Endometrial microvascular endothelial cells (primary cell): Measurements from ENCODE around the gene SFTPB. TPM values are rescaled to one million over a fixed set of nuclear protein-coding genes. Genes with fewer than 3 reads are reported as not detected.

Experiments
- in situ Hi-C: cut with HindIII; loops from 2 replicates; pipeline ENCODE4 v1.10.0; 2017; ENCODE audit warnings: low sequenced_read_pairs, low pct_unique_long_range_greater_than_20kb; ENCODE audit errors: inconsistent ontology term
- total RNA-seq: library from RNA; depleted of rRNA; stranded (reverse); fragments of >200 nt; gene quantifications from one replicate; pipeline ENCODE4 v1.2.3, GENCODE V29; 2015; ENCODE audit errors: inconsistent ontology term

Gene SFTPB
- not detected for total RNA-seq

DNA sequence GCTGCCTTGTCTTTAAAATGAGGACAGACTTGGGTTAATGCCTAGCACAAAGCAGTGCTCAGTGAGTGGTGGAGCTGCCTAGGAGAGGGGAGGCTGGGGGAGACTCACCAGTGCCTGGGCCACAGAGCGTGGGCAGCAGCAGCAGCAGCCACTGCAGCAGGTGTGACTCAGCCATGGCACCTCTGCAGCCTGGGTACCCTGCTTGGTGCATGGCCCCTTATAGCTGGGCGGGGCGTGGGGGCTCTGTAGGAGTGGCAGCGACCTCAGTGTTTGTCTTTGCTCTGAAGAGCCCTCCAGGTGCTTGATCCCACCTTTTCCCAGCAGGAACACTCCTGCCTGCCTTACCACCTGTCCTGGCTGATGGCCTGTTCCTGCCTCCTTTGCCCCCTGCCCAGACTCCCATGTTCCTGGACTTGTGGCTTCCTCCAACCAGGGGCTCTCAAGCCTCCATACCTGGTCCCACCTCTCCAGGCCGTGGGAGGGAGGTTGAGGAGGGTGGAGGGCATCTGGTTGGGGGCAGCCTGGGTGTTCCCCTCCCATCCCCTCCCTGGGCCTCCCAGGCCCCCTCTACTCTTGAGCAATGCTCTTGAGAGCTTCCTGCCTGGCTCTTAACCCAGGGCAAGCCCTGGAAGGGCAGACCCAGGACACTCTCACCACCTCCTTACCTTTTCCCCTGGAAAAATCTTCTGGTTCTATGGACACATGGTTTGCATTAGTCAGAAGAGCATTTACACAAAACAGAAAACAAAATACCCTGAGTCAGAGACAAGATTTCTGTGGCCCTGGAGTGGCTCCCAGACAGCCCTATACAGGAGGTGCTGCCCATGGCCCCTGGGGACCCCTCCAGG lies at the start of gene SFTPB:
Gene SFTPB, minus strand, starts transcription at position 191 of the 848 bp plus-strand sequence. Its CDS starts 16 bp downstream, at position 175.
- in situ Hi-C loops = no loop called here

DNA sequence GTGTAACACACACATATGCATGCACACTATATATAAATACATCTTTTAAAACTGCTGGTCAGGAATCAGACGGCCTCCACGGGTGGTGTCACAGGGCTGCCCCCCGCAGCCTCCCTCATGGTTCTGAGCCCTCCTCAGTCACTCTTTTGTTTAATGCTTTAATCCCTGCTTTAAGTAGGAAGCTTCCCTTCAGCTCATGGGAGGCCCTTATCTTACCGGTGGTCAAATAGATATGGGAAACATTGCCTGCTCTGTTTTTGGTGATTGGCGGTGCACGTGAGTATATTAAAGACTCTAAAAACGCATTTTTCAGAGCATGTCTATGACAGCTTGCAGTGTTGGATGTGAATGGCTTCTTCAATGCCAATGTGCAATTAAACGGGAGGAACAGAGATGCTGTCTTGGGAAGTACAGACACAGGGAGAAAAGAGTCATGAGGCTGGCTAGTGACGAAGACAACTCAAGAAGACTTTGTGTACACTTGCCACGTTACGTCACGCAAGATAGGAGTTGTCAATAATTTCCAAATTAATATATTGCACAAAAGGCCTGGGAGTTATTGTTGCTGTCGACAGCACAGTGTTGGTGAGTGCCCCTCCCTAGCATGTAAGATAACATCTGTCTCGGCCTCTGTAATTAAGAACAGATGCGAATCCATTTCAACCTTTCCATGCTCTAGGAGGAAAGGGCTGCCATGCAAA lies 49.5 kb upstream of the SFTPB start:
- in situ Hi-C loops = loop anchor here (5.0 to 25.0 kb wide), 2 partner anchors 60 to 95 kb away; no protein-coding TSS in a partner anchor

DNA sequence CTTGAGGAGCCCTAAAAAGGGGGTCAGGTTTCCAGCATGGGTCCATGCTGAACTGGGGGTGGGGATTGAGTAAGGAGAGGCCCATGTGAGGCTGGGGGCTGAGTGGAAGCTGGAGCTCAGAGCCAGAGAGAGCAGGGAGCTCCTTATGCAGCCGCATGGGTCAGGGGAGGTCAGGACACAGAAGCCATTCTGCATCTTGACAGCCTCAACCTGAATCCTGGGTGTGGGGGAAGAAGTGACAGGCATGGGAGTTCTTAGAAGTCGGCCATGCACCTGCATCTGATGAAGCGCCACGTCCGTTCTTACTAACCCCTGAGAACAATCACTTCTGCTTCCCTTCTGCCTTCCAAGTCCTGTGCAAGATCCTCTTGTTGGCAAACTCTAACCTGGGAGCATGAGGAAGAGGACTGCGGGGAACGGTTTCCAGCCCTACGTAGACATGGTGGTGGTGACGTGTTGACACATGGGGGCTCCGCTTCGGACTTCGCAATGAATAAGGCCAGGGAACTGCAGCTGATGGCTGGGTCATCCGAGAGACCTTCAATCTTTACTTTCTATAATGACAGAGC lies 48.4 kb upstream of the SFTPB start:
- in situ Hi-C loops = loop anchor here (5.0 to 25.0 kb wide), 2 partner anchors 59 to 96 kb away; no protein-coding TSS in a partner anchor

DNA sequence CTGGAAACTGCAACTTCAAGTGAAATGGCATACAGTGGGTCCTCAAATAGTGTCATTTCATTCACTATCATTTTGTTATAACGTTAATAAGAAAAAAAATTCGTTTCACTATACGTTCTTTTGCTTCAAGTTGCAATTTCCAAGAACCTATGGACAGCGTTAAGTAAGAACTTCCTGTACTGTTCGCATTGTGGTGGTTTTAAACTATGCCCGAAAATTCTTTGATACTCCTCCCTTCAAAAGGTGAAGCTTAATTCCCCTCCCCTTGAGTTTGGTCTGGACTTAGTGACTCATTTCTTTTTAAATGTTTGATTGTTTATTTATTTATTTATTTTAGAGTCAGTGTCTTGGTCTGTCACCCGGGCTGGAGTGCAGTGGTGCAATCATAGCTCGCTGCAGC lies 46.8 kb upstream of the SFTPB start:
- in situ Hi-C loops = loop anchor here (5.0 to 25.0 kb wide), 2 partner anchors 58 to 97 kb away; no protein-coding TSS in a partner anchor

DNA sequence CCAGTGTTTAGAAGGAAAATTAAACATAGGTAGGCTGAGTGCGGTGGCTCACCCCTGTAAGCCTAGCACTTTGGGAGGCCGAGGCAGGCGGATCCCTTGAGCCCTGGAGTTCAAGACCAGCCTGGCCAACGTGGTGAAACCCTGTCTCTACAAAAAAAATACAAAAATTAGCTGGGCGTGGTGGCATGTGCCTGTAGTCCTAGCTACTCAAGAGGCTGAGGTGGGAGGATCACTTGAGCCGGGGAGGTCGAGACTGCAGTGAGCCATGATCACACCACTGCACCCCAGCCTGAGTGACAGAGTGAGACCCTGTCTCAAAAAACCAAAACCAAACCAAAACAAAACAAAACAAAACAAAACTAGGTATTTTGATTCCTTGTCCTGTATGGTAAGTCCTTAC lies 46.4 kb upstream of the SFTPB start:
- in situ Hi-C loops = loop anchor here (25.0 kb wide), 1 partner anchor 98 kb away; no protein-coding TSS in a partner anchor

DNA sequence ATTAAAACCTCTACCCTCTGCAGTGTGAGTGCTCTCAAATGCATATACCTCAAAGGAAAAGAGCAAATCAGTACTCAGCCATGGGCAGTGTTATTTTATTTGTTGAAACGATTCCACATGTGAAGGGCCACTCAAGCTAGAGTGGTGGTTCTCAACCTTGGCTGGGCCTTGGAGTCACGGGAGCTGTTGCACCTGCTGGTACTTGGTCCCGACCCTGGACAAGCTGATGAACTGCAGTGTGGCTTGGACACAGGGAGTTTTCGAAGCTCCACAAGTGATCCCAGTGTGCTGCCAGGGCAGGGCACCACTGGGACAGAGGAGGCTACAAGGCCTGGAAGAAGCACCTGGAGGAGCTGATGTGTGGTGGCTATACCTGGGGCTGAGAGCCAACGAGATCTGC lies 45.8 kb upstream of the SFTPB start:
- in situ Hi-C loops = loop anchor here (25.0 kb wide), 1 partner anchor 98 kb away; no protein-coding TSS in a partner anchor

DNA sequence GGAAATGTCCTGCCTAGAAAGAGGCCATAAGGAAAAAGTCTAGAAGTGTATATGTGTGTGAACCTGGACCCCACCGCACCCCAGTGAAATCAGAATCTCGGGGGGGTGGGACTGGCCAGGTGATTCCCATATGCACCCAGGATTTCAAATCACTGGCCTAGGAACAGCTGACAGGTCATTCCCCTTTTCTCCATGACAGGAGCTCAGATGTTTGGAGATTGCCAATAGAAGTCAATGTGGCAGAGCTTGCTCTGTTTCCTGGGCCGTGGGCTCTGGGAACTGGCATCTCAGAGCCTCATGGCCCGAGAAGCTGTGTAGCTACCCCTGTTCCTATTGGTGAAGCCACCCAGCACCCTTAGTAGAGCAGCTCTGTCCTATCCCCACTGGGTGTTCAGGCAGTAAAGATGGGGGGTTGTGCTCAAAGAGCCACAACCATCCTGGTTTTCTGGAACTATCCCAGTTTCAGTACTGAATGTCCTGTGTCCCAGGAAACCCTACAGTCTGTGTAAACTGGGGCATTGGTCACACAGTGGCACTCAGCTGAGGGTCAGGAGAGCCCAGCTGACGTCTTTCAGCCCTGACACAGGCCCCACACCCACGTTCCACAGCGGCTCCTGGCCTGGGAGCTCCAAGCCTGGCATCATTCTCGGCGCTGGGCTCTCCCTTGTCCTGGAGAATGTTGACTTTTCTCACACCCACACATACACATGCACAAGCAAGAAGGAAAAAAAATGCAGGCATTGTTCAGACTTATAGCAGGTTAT lies 45.0 kb upstream of the SFTPB start:
- in situ Hi-C loops = loop anchor here (25.0 kb wide), 1 partner anchor 99 kb away; no protein-coding TSS in a partner anchor

DNA sequence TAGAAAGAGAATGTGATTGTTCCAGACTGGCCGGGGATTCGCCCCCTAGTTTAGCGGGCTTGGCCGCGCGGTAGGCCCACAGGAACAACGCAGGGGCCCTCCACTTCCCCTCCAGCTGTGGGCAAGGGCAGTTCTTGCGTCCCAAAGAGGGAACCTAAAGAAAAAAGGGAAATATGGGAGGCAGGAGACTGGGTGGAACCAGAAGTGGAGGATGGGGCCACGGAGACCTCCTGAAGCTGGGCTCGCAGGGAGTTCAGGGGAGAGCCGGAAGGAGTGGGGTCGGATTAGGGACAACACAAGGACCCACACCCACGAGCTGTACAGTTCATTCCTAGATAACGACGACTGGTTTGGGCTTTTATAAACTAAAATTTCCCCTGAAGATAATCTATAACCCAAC lies 44.3 kb upstream of the SFTPB start:
- in situ Hi-C loops = loop anchor here (25.0 kb wide), 1 partner anchor 100 kb away; no protein-coding TSS in a partner anchor

DNA sequence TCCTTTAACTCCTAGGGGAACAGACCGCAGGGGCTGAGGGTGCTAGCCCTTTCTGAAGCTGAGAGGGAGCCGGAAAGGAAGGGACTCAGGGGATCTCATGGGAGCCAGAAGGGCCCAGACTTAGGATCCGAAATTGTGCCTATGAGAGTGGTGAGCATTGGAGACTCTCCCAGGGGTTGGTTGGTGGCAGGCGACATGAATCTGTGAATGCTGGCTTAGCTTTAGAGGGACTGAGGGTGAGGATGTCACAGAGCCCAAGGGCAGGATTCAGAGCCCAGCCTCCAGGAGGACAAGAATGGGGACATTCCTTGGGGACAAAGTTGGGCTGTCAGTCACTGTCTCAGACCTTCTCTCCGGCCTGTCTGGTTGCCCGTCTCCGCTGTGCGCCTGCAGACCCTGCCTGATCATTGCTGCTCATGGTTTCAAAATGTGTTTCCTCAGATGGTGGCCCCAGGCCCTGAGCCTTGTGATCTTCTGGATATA lies 43.6 kb upstream of the SFTPB start:
- in situ Hi-C loops = loop anchor here (25.0 kb wide), 1 partner anchor 101 kb away; no protein-coding TSS in a partner anchor

DNA sequence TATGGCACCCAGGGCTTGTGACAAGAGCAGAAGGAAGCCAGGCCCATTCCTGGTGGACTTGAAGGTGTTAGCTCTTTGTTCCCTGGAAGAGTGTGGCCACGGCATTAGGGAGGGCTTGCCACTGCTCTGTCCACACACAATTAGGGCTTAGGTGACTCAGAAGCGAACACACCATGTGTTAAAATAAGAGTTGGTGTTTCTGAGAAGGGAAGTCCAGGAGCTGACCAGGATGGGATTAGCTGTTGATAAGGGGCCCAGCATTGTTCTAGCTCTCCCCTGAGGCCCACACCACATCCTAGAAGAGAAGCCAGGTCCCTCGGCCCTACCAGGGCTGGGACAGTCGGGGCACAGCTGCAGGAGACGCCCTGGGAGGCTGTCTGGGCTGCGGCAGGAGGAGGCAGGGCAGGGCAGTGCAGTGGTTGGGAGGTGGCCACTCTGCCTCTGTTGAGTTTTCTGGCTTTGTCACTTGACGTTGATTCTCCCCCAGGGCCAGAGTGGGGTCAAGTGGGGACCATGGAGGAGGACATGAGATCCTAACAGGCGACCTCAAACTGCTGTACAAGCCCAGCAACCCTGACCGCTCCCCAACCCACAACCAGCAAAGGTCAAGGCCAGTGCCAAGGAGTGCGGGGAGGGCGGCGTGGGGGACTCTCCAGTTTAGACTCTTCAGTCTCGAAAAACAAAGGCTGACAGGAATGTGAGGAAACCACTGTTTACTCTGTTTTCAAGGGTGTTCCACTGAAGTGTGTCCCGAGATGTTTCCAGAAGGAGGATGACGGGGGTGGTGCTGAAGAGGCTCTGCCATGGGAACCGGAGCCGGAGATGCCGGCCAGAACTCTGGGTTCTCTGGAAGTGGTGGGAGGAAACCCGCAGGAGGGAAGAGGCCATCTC lies 42.9 kb upstream of the SFTPB start:
- in situ Hi-C loops = loop anchor here (25.0 kb wide), 1 partner anchor 101 kb away; no protein-coding TSS in a partner anchor

DNA sequence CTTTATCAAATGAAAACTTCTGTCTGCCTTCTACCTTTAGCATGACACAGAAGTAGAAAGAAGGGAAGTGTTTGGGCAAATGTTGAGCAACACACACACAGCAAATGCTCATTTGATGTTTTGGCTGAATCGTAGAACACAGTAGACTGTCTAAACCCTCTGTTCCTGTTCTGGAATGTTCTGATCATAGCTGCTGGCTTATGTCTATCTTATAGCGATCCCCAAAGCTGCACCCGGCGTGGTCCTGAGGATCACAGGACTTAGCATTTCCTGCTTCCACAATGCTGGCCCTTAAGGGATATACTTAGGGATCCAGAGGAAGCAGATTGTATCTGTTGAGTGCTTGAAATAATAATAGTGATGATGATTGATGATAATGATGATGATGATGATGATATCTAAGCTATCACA lies 41.4 kb upstream of the SFTPB start:
- in situ Hi-C loops = loop anchor here (25.0 kb wide), 1 partner anchor 103 kb away; no protein-coding TSS in a partner anchor

DNA sequence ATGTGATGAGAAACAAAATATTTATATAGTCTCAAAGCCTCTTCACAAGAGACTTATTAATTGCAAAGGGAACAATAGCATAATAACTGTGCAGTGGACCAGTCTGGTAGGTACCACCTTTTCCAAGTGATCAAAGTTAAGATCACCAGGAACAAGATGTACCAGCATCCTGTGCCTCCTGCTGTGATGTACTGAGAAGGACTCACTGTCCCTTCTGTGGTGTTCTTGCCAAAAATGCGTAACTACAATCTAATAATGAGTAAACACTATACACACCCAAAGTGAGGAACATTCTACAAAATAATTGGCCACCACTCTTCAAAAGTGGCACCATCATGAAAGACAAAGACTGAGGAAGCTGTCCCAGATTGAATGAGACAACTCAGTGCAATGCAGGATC lies 40.6 kb upstream of the SFTPB start:
- in situ Hi-C loops = loop anchor here (25.0 kb wide), 1 partner anchor 104 kb away; no protein-coding TSS in a partner anchor

DNA sequence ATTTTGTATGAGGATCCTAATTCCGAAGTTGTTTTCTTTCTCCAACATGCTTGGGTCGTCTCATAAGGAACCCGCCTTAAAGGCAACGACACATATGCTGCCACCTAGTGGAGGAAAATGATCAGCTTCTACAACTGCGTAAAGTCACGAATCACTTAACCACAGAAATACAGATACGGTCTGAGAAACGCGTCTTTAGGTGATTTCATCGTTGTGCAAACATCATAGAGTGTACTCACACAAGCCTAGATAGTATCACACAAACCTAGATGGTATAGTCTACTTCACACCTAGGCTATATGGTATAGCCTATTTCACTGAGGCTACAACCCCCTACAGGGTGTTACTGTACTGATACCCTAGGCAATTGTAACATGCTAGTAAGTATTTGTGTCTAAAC lies 39.3 kb upstream of the SFTPB start:
- in situ Hi-C loops = loop anchor here (25.0 kb wide), 1 partner anchor 105 kb away; no protein-coding TSS in a partner anchor

DNA sequence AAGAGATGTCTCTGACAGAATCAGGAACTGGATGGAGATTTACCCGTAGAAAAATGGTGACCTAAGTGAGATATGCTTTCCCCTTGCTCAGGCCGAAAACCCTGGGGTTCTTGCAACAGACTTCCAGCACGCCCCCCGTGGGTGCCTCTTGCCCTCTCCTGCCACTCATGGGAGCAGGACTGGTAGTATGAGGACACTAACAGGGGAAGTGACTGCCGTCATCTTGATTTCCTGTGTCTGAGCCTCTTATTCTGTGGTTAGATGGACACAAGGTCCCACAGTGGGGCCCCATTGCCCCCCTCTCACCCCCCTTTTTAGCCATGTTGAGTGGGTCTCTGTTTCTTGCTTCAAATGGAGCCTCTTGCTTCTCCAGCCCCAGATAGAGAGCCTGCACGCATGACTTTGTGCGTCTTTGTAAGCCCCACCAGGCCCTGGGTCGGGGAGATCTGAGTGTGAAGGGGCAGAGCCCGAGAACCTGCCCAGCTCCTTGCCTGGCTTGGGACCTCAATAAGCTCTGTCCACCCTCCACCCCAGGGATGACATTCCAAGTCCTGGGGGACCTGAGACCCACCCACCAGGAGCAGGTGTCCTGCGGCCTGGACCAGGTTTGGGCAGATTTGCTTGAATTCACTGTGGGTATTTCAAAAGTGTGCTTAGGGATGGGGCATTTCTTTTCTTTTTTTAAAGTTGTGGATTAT lies 38.7 kb upstream of the SFTPB start:
- in situ Hi-C loops = loop anchor here (25.0 kb wide), 1 partner anchor 106 kb away; no protein-coding TSS in a partner anchor

DNA sequence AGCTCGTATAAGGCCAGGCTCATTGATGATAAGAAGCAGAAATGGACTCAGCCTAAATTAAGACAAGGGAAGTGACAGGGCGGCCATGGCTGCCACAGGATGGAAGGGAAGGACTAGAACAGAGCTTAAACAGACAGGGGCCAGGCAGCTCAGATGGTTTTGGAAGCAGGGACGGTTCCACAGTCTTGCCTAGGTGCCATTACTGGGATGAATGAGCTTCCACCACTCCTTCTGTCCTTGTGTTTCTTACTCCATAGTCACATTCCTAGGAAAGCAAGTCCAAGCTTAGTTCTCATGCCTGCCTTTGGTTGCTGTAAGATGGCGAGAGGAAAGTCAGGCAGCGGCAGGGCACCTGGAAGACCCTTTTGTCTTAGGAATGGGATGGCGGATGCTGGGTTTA lies 38.1 kb upstream of the SFTPB start:
- in situ Hi-C loops = loop anchor here (25.0 kb wide), 1 partner anchor 106 kb away; no protein-coding TSS in a partner anchor

DNA sequence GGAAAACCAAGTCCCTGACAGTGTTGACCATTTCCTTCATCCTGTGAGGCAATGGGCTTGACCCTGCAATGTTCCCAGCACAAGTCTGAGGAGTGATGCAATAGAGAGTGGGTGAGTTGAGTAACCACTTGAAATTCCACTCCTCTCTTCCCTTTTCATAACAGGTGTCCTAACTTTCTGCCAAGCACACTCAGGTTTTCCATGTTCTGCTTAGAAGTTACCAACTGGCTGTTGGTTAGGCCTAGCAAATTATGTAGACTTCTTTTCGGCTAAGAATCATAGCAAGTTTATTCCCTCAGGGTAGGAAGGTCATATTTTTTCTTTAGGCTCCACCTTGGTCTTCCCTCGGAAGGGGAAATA lies 37.7 kb upstream of the SFTPB start:
- in situ Hi-C loops = loop anchor here (25.0 kb wide), 1 partner anchor 107 kb away; no protein-coding TSS in a partner anchor
